H1 (cell line): Measurements from ENCODE around the gene SCG5. TPM values are rescaled to one million over a fixed set of nuclear protein-coding genes. Genes with fewer than 3 reads are reported as not detected.

Experiments
- CBX5 ChIP-seq: fragments of 300-800, 300-1000 bp; sonication (generic); IDR thresholded peaks from 2 replicates; pipeline ENCODE4 v1.7.1; 2016; ENCODE audit warnings: antibody characterized with exemption, low read length, low read depth
- CHD1 ChIP-seq: IDR thresholded peaks from 2 replicates; pipeline ENCODE4 v1.6.1; 2012; ENCODE audit warnings: low read depth, low read length, improper control_type of control experiment
- CREB1 ChIP-seq: IDR thresholded peaks from 2 replicates; pipeline ENCODE4 v1.6.1; 2012; ENCODE audit warnings: inconsistent platforms
- GABPA ChIP-seq: IDR thresholded peaks from 2 replicates; pipeline ENCODE4 v1.6.1; 2011; ENCODE audit warnings: mild to moderate bottlenecking, low read length, moderate library complexity, borderline replicate concordance; ENCODE audit not compliant: insufficient read depth
- GTF2F1 ChIP-seq: IDR thresholded peaks from 2 replicates; pipeline ENCODE4 v1.6.1; 2012; ENCODE audit warnings: low read depth, low read length, improper control_type of control experiment, borderline replicate concordance
- JUN ChIP-seq: IDR thresholded peaks from 2 replicates; pipeline ENCODE4 v1.6.1; 2011; ENCODE audit warnings: low read depth, mild to moderate bottlenecking, improper control_type of control experiment, low read length
- KDM1A ChIP-seq: fragments of 200-600, 300-600 bp; sonication (generic); IDR thresholded peaks from 2 replicates; pipeline ENCODE4 v1.7.1; 2016; ENCODE audit warnings: mild to moderate bottlenecking, low read length, borderline replicate concordance
- KDM4A ChIP-seq: IDR thresholded peaks from one replicate; pipeline ENCODE4 v1.7.1; 2012; ENCODE audit warnings: low read depth, mild to moderate bottlenecking, moderate library complexity, low read length, inconsistent platforms; ENCODE audit not compliant: severe bottlenecking
- PHF8 ChIP-seq: fragments of 200-600 bp; sonication (generic); conservative IDR thresholded peaks from 2 replicates; pipeline ENCODE4 v1.7.1; 2012; ENCODE audit warnings: low read depth, mild to moderate bottlenecking, inconsistent platforms, low read length, moderate library complexity
- POLR2AphosphoS5 ChIP-seq: IDR thresholded peaks from 2 replicates; pipeline ENCODE4 v1.6.1; 2011; ENCODE audit warnings: low read depth, low read length
- RBBP5 ChIP-seq: IDR thresholded peaks from 2 replicates; pipeline ENCODE4 v1.7.1; 2012; ENCODE audit warnings: low read depth, mild to moderate bottlenecking, inconsistent platforms, low read length, moderate library complexity, borderline replicate concordance
- RNF2 ChIP-seq: fragments of 200-900, 300-1000 bp; sonication (generic); IDR thresholded peaks from 2 replicates; pipeline ENCODE4 v1.7.1; 2016; ENCODE audit warnings: borderline replicate concordance, low read depth, mild to moderate bottlenecking, antibody characterized with exemption, low read length; ENCODE audit not compliant: poor library complexity, severe bottlenecking; ENCODE audit errors: missing control alignments
- SIRT6 ChIP-seq: IDR thresholded peaks from one replicate; pipeline ENCODE4 v1.7.1; 2012; ENCODE audit warnings: low read length, inconsistent platforms
- SP2 ChIP-seq: IDR thresholded peaks from 2 replicates; pipeline ENCODE4 v1.6.1; 2012; ENCODE audit warnings: mild to moderate bottlenecking, low read length, inconsistent platforms
- SP4 ChIP-seq: IDR thresholded peaks from 2 replicates; pipeline ENCODE4 v1.6.1; 2012; ENCODE audit warnings: low read length, inconsistent platforms
- SUZ12 ChIP-seq: fragments of 200-600 bp; sonication (generic); IDR thresholded peaks from 2 replicates; pipeline ENCODE4 v1.6.1; 2012; ENCODE audit warnings: mild to moderate bottlenecking, inconsistent platforms, low read length, moderate library complexity, mixed read lengths
- TCF12 ChIP-seq: IDR thresholded peaks from 2 replicates; pipeline ENCODE4 v1.6.1; 2011; ENCODE audit warnings: low read depth, mild to moderate bottlenecking, low read length
- TEAD4 ChIP-seq: IDR thresholded peaks from 2 replicates; pipeline ENCODE4 v1.6.1; 2012; ENCODE audit warnings: low read depth, low read length, inconsistent platforms, mixed read lengths
- polyA plus RNA-seq, 7 experiments: library from polyadenylated mRNA; depleted of rRNA in 3 of 7; stranded (reverse) in 5 of 7; unstranded in 2 of 7; fragments of >200 nt in 5 of 7; fragments of 200-250 nt in 2 of 7; gene quantifications; 1 replicate in 5 of 7; 2 replicates in 1 of 7; 4 replicates in 1 of 7; pipeline versions ENCODE4 v1.2.1 to v1.2.3, GENCODE V29; 2011 to 2013; ENCODE audit warnings: missing spikeins in 2 of 7, mixed read lengths in 2 of 7
- total RNA-seq: library from RNA; stranded (reverse); fragmentation: NEBNext Ultra II Directional; extraction: Animal tissue kit (Norgen Biotek cat#: 25700); gene quantifications from 2 replicates; pipeline ENCODE4 v1.2.1, GENCODE V29; 2021
- TF ChIP-seq, protein P1 (sequence below): IDR thresholded peaks from 2 replicates; pipeline ENCODE4 v1.6.1; 2012; ENCODE audit warnings: low read length, inconsistent platforms
- TF ChIP-seq, protein P2 (sequence below): IDR thresholded peaks from 2 replicates; pipeline ENCODE4 v1.6.1; 2011; ENCODE audit warnings: low read depth, mild to moderate bottlenecking, low read length; ENCODE audit not compliant: insufficient read depth
- TF ChIP-seq, protein P3 (sequence below): IDR thresholded peaks from 2 replicates; pipeline ENCODE4 v1.6.1; 2012; ENCODE audit warnings: inconsistent platforms

SCG5 gene
- total and polyA plus RNA-seq, 2 of the 8 experiments (the other 6 are each of a cell fraction or from before 2014, with no cell fraction given) = 18.7 to 19.9 TPM

DNA sequence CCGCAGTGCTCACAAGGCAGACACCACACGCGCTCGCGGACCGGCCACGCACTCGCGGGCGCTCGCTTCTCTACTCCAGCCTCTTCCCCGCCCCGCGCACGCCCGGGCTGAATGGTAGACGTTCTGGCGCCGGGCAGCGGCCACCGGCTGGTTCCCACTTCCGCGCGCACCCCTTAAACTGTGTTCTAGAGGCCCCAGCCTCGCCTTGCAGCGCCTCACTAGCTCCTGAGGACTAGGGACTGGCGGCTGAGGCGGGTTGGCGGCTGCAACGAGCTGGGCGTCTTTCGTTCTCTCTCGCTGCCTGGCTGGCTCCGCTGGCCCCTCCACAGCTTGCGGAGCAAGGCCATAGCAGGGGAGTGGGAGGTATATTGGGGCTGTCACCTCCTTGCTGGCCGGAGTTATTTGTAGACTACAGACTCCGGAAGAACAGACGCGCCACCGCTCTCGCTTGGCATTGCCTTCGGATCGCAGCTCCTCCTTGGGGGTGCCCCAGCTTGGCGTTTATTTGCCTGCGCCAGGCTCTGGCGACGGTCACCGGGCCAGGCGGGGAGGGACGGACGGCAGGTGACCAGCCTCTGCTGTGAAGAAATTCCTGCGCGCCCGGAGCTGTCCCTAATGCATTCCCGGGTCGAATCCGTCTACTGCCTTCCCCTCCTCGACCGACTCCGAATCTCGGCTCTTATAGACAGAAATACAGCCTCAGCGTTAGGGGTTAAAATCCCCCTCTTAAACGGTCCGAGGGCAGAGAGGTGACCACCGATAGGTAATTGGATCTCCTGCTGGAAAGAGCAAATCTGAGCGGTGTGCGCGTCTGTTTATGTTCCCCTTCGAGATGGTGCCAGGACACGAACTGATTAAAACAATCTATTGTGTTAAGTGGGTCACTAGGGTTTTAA lies 77.6 kb downstream of the SCG5 start (continued):
- 0 out of 2 replicates have a peak, but pooled peaks have one; percentile 33 for TF ChIP-seq RBBP5
- TF ChIP-seq KDM1A = no peak
- TF ChIP-seq, protein P1, sequence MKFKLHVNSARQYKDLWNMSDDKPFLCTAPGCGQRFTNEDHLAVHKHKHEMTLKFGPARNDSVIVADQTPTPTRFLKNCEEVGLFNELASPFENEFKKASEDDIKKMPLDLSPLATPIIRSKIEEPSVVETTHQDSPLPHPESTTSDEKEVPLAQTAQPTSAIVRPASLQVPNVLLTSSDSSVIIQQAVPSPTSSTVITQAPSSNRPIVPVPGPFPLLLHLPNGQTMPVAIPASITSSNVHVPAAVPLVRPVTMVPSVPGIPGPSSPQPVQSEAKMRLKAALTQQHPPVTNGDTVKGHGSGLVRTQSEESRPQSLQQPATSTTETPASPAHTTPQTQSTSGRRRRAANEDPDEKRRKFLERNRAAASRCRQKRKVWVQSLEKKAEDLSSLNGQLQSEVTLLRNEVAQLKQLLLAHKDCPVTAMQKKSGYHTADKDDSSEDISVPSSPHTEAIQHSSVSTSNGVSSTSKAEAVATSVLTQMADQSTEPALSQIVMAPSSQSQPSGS = no peak
- TF ChIP-seq SP4 = no peak
- TF ChIP-seq PHF8 = no peak
- TF ChIP-seq RNF2 = peak; percentile 53
- no peak for TF ChIP-seq TCF12
- TF ChIP-seq JUN = no peak
- TF ChIP-seq KDM4A = peak; percentile 46
- TF ChIP-seq TEAD4 = no peak
- no peak for TF ChIP-seq GTF2F1
- TF ChIP-seq SIRT6 = no peak
- TF ChIP-seq SP2 = no peak
- TF ChIP-seq, protein P2, sequence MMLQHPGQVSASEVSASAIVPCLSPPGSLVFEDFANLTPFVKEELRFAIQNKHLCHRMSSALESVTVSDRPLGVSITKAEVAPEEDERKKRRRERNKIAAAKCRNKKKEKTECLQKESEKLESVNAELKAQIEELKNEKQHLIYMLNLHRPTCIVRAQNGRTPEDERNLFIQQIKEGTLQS = no peak
- no peak for TF ChIP-seq CBX5
- TF ChIP-seq CHD1 = no peak
- TF ChIP-seq SUZ12 = peak; percentile 94
- TF ChIP-seq CREB1 = no peak
- TF ChIP-seq GABPA = no peak
- TF ChIP-seq, protein P3, sequence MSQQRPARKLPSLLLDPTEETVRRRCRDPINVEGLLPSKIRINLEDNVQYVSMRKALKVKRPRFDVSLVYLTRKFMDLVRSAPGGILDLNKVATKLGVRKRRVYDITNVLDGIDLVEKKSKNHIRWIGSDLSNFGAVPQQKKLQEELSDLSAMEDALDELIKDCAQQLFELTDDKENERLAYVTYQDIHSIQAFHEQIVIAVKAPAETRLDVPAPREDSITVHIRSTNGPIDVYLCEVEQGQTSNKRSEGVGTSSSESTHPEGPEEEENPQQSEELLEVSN = no peak
- TF ChIP-seq POLR2AphosphoS5 = no peak
